DND-41 (cell line): ENCODE data around the gene TDRD6.
"Not testable (repeated sequence)": the region's sequence is repeated elsewhere in the genome, so short reads cannot be mapped to it uniquely, and the experiment has no call there.

Source experiments
- ATAC-seq: fragments of 200-7000 bp; cut with Tn5 transposase; 3 replicates; pipeline ENCODE4 v1.9.1; 2021; ENCODE audit warnings: low read depth; ENCODE audit not compliant: insufficient read depth
- DNase-seq: peaks from one replicate; pipeline ENCODE4 v3.0.0-alpha.2; 2020
- H2AFZ ChIP-seq: 2 replicates; pipeline ENCODE4 v1.6.0; 2012; ENCODE audit warnings: low read depth, low read length
- H3K27ac ChIP-seq: 2 replicates; pipeline ENCODE4 v1.5.1; 2012; ENCODE audit warnings: low read length, inconsistent platforms
- H3K27me3 ChIP-seq: fragments of 200-600 bp; sonication (generic); 2 replicates; pipeline ENCODE4 v1.6.0; 2012; ENCODE audit warnings: low read length, mild to moderate bottlenecking, inconsistent platforms; ENCODE audit not compliant: insufficient read depth, poor library complexity
- H3K36me3 ChIP-seq: 2 replicates; pipeline ENCODE4 v1.5.1; 2012; ENCODE audit warnings: low read length, inconsistent platforms; ENCODE audit not compliant: insufficient read depth
- H3K4me1 ChIP-seq: 2 replicates; pipeline ENCODE4 v1.5.1; 2012; ENCODE audit warnings: mild to moderate bottlenecking, low read length; ENCODE audit not compliant: insufficient read depth
- H3K4me2 ChIP-seq: 2 replicates; pipeline ENCODE4 v1.6.0; 2012; ENCODE audit warnings: mild to moderate bottlenecking, moderate library complexity, low read length, inconsistent platforms; ENCODE audit not compliant: insufficient read depth
- H3K4me3 ChIP-seq, 2 experiments: fragments of 200-600 bp in 1 of 2; shearing (Covaris generic) in 1 of 2; 2 replicates each; pipeline ENCODE4 v1.5.1; 2012 to 2016; ENCODE audit warnings: inconsistent platforms in 2 of 2, low read length in 2 of 2, mild to moderate bottlenecking in 2 of 2, low read depth in 1 of 2, moderate library complexity in 1 of 2
- H3K79me2 ChIP-seq: 2 replicates; pipeline ENCODE4 v1.6.0; 2012; ENCODE audit warnings: low read length, inconsistent platforms; ENCODE audit not compliant: insufficient read depth
- H3K9ac ChIP-seq: 2 replicates; pipeline ENCODE4 v1.6.0; 2012; ENCODE audit warnings: low read depth, mild to moderate bottlenecking, inconsistent platforms, low read length, moderate library complexity
- H3K9me3 ChIP-seq: 2 replicates; pipeline ENCODE4 v1.5.1; 2012; ENCODE audit warnings: low read length, moderate library complexity, mild to moderate bottlenecking, inconsistent platforms; ENCODE audit not compliant: insufficient read depth, severe bottlenecking
- H4K20me1 ChIP-seq: 2 replicates; pipeline ENCODE4 v1.6.0; 2012; ENCODE audit warnings: low read length; ENCODE audit not compliant: insufficient read depth
- EZH2 ChIP-seq: IDR thresholded peaks from 3 replicates; pipeline ENCODE4 v1.6.1; 2012; ENCODE audit warnings: borderline replicate concordance, low read depth, mild to moderate bottlenecking, moderate library complexity, low read length, inconsistent platforms; ENCODE audit not compliant: severe bottlenecking
- TF ChIP-seq, protein P1 (sequence below): IDR thresholded peaks from 2 replicates; pipeline ENCODE4 v1.5.1; 2012; ENCODE audit warnings: borderline replicate concordance, low read length, moderate library complexity, mild to moderate bottlenecking; ENCODE audit not compliant: poor library complexity, severe bottlenecking; ENCODE audit errors: extremely low read depth

Gene TDRD6

DNA sequence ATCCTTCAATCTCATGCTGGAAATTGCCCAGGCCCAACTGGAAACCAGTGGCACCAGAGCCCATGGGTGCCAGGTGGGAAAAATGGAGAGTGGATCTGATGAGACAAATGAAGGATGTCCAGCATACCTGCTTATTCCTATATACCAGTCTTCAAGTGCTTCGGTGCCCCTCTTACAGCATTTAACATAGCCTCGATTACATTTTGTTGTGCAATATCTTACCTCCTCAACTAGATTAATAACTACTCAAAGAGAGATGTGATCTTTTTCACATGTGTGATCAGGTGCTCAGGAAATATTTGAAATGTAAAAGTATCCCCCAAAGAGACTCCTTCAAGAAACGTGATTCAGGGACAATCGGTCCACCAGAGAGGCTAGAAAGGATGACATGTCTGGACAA, 54.2 kb downstream of the TDRD6 start:
- Histone ChIP-seq H3K36me3 (no peaks in the 10 kb centered on the region), H3K9ac (no peak overlapping the region), H3K27ac (no peak overlapping the region), H3K79me2 (no peaks in the 10 kb centered on the region), H3K4me1 (no peaks in the 10 kb centered on the region), H2AFZ (no peak overlapping the region), H3K9me3 (no peaks in the 10 kb centered on the region), H3K4me3 (no peak overlapping the region), H3K27me3 (peaks cover 2% of the 10 kb centered on the region), H3K4me2 (no peak overlapping the region), H4K20me1 (no peaks in the 10 kb centered on the region)
- no peak for ATAC-seq
- no peak for TF ChIP-seq EZH2
- TF ChIP-seq, protein P1, sequence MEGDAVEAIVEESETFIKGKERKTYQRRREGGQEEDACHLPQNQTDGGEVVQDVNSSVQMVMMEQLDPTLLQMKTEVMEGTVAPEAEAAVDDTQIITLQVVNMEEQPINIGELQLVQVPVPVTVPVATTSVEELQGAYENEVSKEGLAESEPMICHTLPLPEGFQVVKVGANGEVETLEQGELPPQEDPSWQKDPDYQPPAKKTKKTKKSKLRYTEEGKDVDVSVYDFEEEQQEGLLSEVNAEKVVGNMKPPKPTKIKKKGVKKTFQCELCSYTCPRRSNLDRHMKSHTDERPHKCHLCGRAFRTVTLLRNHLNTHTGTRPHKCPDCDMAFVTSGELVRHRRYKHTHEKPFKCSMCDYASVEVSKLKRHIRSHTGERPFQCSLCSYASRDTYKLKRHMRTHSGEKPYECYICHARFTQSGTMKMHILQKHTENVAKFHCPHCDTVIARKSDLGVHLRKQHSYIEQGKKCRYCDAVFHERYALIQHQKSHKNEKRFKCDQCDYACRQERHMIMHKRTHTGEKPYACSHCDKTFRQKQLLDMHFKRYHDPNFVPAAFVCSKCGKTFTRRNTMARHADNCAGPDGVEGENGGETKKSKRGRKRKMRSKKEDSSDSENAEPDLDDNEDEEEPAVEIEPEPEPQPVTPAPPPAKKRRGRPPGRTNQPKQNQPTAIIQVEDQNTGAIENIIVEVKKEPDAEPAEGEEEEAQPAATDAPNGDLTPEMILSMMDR: no peak
- no peak for DNase-seq

DNA sequence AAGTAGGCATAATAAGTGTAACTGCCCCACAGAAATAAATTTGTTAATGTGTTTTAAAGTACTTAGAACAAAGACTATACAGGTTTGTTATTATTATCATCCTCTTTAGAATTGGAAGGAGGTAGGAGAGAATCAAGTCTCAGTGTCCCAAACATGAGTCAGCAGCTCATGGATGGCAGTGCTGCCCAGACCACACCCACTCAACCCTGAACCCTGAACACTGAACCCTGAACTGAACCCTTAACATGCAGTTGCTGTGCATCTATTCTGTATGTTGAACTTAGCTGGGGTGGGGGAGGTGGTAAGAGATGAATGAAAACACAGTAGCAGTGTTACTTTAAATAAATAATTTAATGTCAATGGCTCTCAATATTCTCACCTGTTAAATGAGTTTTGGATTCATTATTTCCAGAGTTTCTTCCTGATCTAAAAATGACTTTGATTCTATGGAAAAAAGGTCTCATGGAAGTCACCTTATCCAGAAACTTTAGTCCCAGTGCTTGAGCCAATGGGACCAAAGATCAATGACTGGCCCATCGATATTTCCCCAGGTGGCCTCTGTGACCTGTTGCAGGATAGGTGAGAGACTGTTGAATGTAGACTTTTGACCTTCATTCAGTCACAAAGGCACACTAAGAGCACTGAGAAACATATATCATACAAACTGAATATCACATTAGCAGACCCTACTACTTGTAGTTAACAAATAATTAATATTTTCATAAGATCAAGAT, 55.9 kb downstream of the TDRD6 start:
- ATAC-seq: no peak
- H3K9me3 ChIP-seq: no peaks in the 10 kb centered on the region
- H2AFZ ChIP-seq: no peak overlapping the region
- H3K4me3 ChIP-seq: no peak overlapping the region
- no peak overlapping the region for H3K9ac ChIP-seq
- H3K27ac ChIP-seq: no peak overlapping the region
- peaks cover 2% of the 10 kb centered on the region for H3K27me3 ChIP-seq
- H3K79me2 ChIP-seq: no peaks in the 10 kb centered on the region
- H3K36me3 ChIP-seq: no peaks in the 10 kb centered on the region
- TF ChIP-seq, protein P1: no peak
- no peak for TF ChIP-seq EZH2
- H3K4me1 ChIP-seq: no peaks in the 10 kb centered on the region
- DNase-seq: no peak
- H4K20me1 ChIP-seq: no peaks in the 10 kb centered on the region
- H3K4me2 ChIP-seq: no peak overlapping the region

DNA sequence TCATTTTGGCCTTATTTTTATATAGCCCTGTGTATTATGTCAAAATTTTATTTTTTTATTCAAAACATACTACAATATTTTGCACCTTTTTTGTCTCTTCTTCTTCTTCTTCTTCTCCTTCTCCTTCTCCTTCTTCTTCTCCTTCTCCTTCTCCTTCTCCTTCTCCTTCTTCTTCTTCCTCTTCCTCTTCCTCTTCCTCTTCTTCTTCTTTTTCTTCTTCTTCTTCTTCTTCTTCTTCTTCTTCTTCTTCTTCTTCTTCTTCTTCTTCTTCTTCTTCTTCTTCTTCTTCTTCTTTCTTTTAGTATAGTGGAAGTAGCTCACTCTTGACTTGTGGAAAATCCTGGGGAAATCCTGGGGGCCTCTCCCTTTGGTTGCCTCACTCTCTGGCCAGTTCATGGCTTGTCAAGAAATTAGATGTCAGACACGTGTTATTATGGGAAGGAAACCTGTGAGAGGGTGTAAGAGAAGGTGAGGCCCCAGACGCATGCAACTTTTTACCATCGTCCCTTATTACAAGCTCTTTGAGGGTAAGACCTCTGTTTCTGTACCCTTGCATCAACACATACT, 56.6 kb downstream of the TDRD6 start:
- DNase-seq, H3K27ac ChIP-seq, H3K79me2 ChIP-seq, H3K36me3 ChIP-seq, ATAC-seq, H2AFZ ChIP-seq, H3K9ac ChIP-seq, H3K9me3 ChIP-seq, H3K4me3 ChIP-seq, H3K4me2 ChIP-seq, H3K4me1 ChIP-seq, H3K27me3 ChIP-seq, H4K20me1 ChIP-seq: not testable (repeated sequence)

DNA sequence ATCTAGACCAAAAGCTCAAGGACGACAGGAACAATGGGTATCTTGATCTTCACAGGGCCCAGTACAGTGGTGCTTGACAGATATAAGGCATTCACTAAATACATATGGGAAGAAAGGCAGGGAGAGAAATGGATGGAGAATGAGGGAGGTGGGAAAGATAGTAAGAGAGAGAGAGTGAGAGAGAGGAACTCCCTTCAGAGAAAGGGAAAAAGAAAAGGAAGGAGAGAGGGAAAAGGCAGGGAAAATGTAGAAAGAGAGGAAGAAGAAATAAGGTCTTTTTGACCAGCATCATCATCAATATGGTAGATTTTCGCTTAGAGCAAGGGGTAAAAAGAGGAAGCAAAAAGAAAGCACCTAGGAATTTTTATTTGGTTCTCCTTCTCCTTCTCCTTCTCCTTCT, 58.3 kb downstream of the TDRD6 start:
- no peak for ATAC-seq
- no peaks in the 10 kb centered on the region for H3K36me3 ChIP-seq

More for the DNA sequence above, 58.3 kb downstream of the TDRD6 start:
- Histone ChIP-seq H4K20me1 (no peaks in the 10 kb centered on the region), H3K4me1 (no peaks in the 10 kb centered on the region), H3K27me3 (peaks cover 2% of the 10 kb centered on the region), H3K79me2 (no peaks in the 10 kb centered on the region), H3K27ac (no peak overlapping the region), H3K9me3 (no peaks in the 10 kb centered on the region), H2AFZ (no peak overlapping the region), H3K4me2 (no peak overlapping the region), H3K9ac (no peak overlapping the region), H3K4me3 (no peak overlapping the region)
- TF ChIP-seq, protein P1: no peak
- TF ChIP-seq EZH2: no peak
- no peak for DNase-seq
